NCI-H2081 (cell line): Measurements from ENCODE around the gene PHACTR3.
"Not testable (repeated sequence)": the region's sequence is repeated elsewhere in the genome, so short reads cannot be mapped to it uniquely, and the experiment has no call there.

Experiments
- DNase-seq, 2 experiments: peaks; one replicate each; lab custom pipeline; 2025; lab: John Stamatoyannopoulos, UW

PHACTR3 gene

GRCh38 chr20:59589086-59589684 lies 15.2 kb upstream of the PHACTR3 start:
- no peak for DNase-seq

- no peak for DNase-seq
Measured at GRCh38 chr20:59591061-59591460, 13.3 kb upstream of the PHACTR3 start.

- no peak for DNase-seq
Measured at GRCh38 chr20:59596690-59597089, 7.7 kb upstream of the PHACTR3 start.

- DNase-seq, result no peak
Measured at GRCh38 chr20:59597240-59597639, 7.1 kb upstream of the PHACTR3 start.

- peak in 1 of 2 experiments; percentile 5 for DNase-seq
Measured at GRCh38 chr20:59598625-59599310, 5.6 kb upstream of the PHACTR3 start.

- no peak for DNase-seq
Measured at GRCh38 chr20:59599941-59600340, 4.4 kb upstream of the PHACTR3 start.

- no peak for DNase-seq
Measured at GRCh38 chr20:59600472-59600871, 3.9 kb upstream of the PHACTR3 start.

GRCh38 chr20:59602546-59603080 lies 1.7 kb upstream of the PHACTR3 start:
- no peak for DNase-seq

GRCh38 chr20:59603176-59603575 lies 1.2 kb upstream of the PHACTR3 start:
- DNase-seq, result no peak

- DNase-seq, result no peak
Measured at GRCh38 chr20:59604741-59605600, 631 bp downstream of the PHACTR3 start.

GRCh38 chr20:59605601-59606364 lies 1.4 kb downstream of the PHACTR3 start:
- no peak for DNase-seq

GRCh38 chr20:59606566-59606965 lies 2.2 kb downstream of the PHACTR3 start:
- DNase-seq, result no peak

GRCh38 chr20:59608396-59608795 lies 4.1 kb downstream of the PHACTR3 start:
- no peak for DNase-seq

GRCh38 chr20:59608871-59609270 lies 4.5 kb downstream of the PHACTR3 start:
- DNase-seq, result no peak

GRCh38 chr20:59611286-59611685 lies 6.9 kb downstream of the PHACTR3 start:
- no peak for DNase-seq

GRCh38 chr20:59613861-59614260 lies 9.5 kb downstream of the PHACTR3 start:
- no peak for DNase-seq

- DNase-seq, result no peak
Measured at GRCh38 chr20:59614714-59615113, 10.4 kb downstream of the PHACTR3 start.

- DNase-seq, result no peak
Measured at GRCh38 chr20:59616306-59616705, 12.0 kb downstream of the PHACTR3 start.

- DNase-seq, result no peak
Measured at GRCh38 chr20:59617221-59617620, 12.9 kb downstream of the PHACTR3 start.

- no peak for DNase-seq
Measured at GRCh38 chr20:59618131-59618530, 13.8 kb downstream of the PHACTR3 start.

GRCh38 chr20:59618585-59618984 lies 14.2 kb downstream of the PHACTR3 start:
- not testable (repeated sequence) for DNase-seq
